WTC11 (cell line): ENCODE data around the gene TMEM147. TPM values are rescaled to one million over a fixed set of nuclear protein-coding genes. Genes with fewer than 3 reads are reported as not detected.

Experiments
- ATAC-seq: fragments of 200-7000 bp; cut with Tn5 transposase; 2 replicates; pipeline ENCODE4 v1.10.0; 2021; ENCODE audit warnings: mild to moderate bottlenecking, moderate library complexity
- CTCF ChIA-PET: fragments of 300-600 bp; sonication (Branson Sonifier 250); formaldehyde crosslinking; loops from one replicate; lab custom pipeline; 2021; ENCODE audit warnings: antibody characterized with exemption; lab: Charles Lee
- POLR2A ChIA-PET: fragments of 350-600 bp; sonication (Branson Sonifier 250); formaldehyde crosslinking; loops from one replicate; lab custom pipeline; 2021; ENCODE audit warnings: antibody characterized with exemption; lab: Charles Lee
- DNase-seq: peaks from one replicate; pipeline ENCODE4 v3.0.0; 2021; ENCODE audit warnings: low spot score
- H3K27ac Mint-ChIP-seq: 2 replicates; pipeline ENCODE4 v1.8.0; 2021; ENCODE audit warnings: mixed read lengths
- H3K27me3 Mint-ChIP-seq: 2 replicates; pipeline ENCODE4 v1.8.0; 2021; ENCODE audit warnings: low read depth, mild to moderate bottlenecking, moderate library complexity, mixed read lengths
- H3K36me3 Mint-ChIP-seq: 2 replicates; pipeline ENCODE4 v1.8.0; 2021; ENCODE audit warnings: mixed read lengths
- H3K4me1 Mint-ChIP-seq: 2 replicates; pipeline ENCODE4 v1.8.0; 2022; ENCODE audit warnings: mixed read lengths
- H3K4me3 Mint-ChIP-seq: 2 replicates; pipeline ENCODE4 v1.8.0; 2021; ENCODE audit warnings: mild to moderate bottlenecking, moderate library complexity, mixed read lengths
- H3K9me3 Mint-ChIP-seq: 2 replicates; pipeline ENCODE4 v1.8.0; 2021; ENCODE audit warnings: mixed read lengths
- CREB1 ChIP-seq: sonication (generic); formaldehyde crosslinking; IDR thresholded peaks from 2 replicates; pipeline ENCODE4 v1.8.0; 2023; ENCODE audit warnings: mild to moderate bottlenecking, missing genetic modification reagents
- GABPB1 ChIP-seq: sonication (generic); formaldehyde crosslinking; IDR thresholded peaks from 2 replicates; pipeline ENCODE4 v1.8.1; 2023; ENCODE audit warnings: mild to moderate bottlenecking, missing genetic modification reagents
- GRHL2 ChIP-seq: fragments of 250-450 bp; sonication (Bioruptor Pico); IDR thresholded peaks from 2 replicates; pipeline ENCODE4 v1.8.0; 2022; ENCODE audit warnings: mild to moderate bottlenecking, moderate library complexity; ENCODE audit not compliant: insufficient replicate concordance, severe bottlenecking
- HMGA2 ChIP-seq: fragments of 250-450 bp; sonication (Bioruptor Pico); IDR thresholded peaks from 2 replicates; pipeline ENCODE4 v1.4.0; 2021; ENCODE audit warnings: mild to moderate bottlenecking, moderate library complexity
- JAZF1 ChIP-seq: fragments of 250-450 bp; sonication (Bioruptor Pico); IDR thresholded peaks from 2 replicates; pipeline ENCODE4 v1.9.0; 2021; ENCODE audit warnings: moderate library complexity, mild to moderate bottlenecking, inconsistent platforms
- NR1H2 ChIP-seq: sonication (generic); formaldehyde crosslinking; IDR thresholded peaks from 2 replicates; pipeline ENCODE4 v1.9.0; 2021; ENCODE audit warnings: mild to moderate bottlenecking, moderate library complexity, missing genetic modification reagents
- SMAD3 ChIP-seq: sonication (generic); formaldehyde crosslinking; IDR thresholded peaks from 2 replicates; pipeline ENCODE4 v1.8.0; 2022; ENCODE audit warnings: missing genetic modification reagents, mild to moderate bottlenecking, borderline replicate concordance
- SP1 ChIP-seq: sonication (generic); formaldehyde crosslinking; conservative IDR thresholded peaks from 2 replicates; pipeline ENCODE4 v1.8.1; 2022; ENCODE audit warnings: missing genetic modification reagents
- TEAD4 ChIP-seq: sonication (generic); formaldehyde crosslinking; IDR thresholded peaks from 2 replicates; pipeline ENCODE4 v1.8.0; 2022; ENCODE audit warnings: mild to moderate bottlenecking, missing genetic modification reagents
- total RNA-seq: library from RNA; stranded (reverse); gene quantifications from 3 replicates; pipeline ENCODE4 v1.2.3, GENCODE V29; 2021
- TF ChIP-seq, protein P1 (sequence below): sonication (generic); formaldehyde crosslinking; IDR thresholded peaks from 2 replicates; pipeline ENCODE4 v1.8.1; 2023; ENCODE audit warnings: mild to moderate bottlenecking, missing genetic modification reagents, moderate library complexity
- TF ChIP-seq, protein P2 (sequence below): sonication (generic); formaldehyde crosslinking; IDR thresholded peaks from 2 replicates; pipeline ENCODE4 v1.8.1; 2022; ENCODE audit warnings: mild to moderate bottlenecking, missing genetic modification reagents, moderate library complexity, borderline replicate concordance
- TF ChIP-seq, protein P3 (sequence below): fragments of 250-450 bp; sonication (Bioruptor Pico); IDR thresholded peaks from 2 replicates; pipeline ENCODE4 v1.9.0; 2021; ENCODE audit warnings: mild to moderate bottlenecking
- TF ChIP-seq, protein P4 (sequence below): sonication (generic); formaldehyde crosslinking; conservative IDR thresholded peaks from 2 replicates; pipeline ENCODE4 v1.8.1; 2023; ENCODE audit warnings: mild to moderate bottlenecking, low read depth, missing genetic modification reagents, moderate library complexity
- TF ChIP-seq, protein P5 (sequence below): sonication (generic); formaldehyde crosslinking; IDR thresholded peaks from 2 replicates; pipeline ENCODE4 v1.8.0; 2022; ENCODE audit warnings: mild to moderate bottlenecking, missing genetic modification reagents
- TF ChIP-seq, protein P6 (sequence below): fragments of 200-600 bp; IDR thresholded peaks from 2 replicates; pipeline ENCODE4 v1.8.0; 2022; ENCODE audit warnings: antibody characterized with exemption
- TF ChIP-seq, protein P7 (sequence below): fragments of 250-450 bp; sonication (Bioruptor Pico); IDR thresholded peaks from 2 replicates; pipeline ENCODE4 v2.1.2; 2022; ENCODE audit warnings: mild to moderate bottlenecking, moderate library complexity

Gene TMEM147
- total RNA-seq, 1 experiment from 2014 or later: 135 TPM

DNA sequence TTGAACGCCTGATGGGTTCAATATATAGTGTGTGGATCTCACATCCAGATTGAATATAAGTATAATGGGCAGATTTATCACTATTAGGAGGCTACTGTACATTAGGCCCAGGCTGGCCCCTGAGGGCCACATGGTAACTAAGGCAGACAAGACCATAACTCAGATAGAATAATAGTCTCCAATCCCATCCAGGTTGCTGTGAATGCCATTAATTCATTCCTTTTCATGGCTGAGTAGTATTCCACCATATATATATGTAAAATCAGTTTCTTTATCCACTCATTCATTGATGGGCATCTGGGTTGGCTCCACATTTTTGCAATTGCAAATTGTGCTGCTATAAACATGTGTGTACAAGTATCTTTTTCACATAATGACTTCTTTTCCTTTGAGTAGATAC, 32.5 kb downstream of the TMEM147 start:
- ATAC-seq (no peak), DNase-seq (no peak)
- peaks cover 46% of the 10 kb centered on the region for H3K27me3 Mint-ChIP-seq
- no peak for TF ChIP-seq CREB1 (CRISPR knock-in tag)
- TF ChIP-seq SP1: no peak
- TF ChIP-seq, protein P1, sequence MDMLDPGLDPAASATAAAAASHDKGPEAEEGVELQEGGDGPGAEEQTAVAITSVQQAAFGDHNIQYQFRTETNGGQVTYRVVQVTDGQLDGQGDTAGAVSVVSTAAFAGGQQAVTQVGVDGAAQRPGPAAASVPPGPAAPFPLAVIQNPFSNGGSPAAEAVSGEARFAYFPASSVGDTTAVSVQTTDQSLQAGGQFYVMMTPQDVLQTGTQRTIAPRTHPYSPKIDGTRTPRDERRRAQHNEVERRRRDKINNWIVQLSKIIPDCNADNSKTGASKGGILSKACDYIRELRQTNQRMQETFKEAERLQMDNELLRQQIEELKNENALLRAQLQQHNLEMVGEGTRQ (CRISPR knock-in tag): no peak
- TF ChIP-seq, protein P2, sequence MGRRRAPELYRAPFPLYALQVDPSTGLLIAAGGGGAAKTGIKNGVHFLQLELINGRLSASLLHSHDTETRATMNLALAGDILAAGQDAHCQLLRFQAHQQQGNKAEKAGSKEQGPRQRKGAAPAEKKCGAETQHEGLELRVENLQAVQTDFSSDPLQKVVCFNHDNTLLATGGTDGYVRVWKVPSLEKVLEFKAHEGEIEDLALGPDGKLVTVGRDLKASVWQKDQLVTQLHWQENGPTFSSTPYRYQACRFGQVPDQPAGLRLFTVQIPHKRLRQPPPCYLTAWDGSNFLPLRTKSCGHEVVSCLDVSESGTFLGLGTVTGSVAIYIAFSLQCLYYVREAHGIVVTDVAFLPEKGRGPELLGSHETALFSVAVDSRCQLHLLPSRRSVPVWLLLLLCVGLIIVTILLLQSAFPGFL: no peak
- no peak for TF ChIP-seq JAZF1 (CRISPR knock-in tag)
- no peak for TF ChIP-seq TEAD4 (CRISPR knock-in tag)
- no peak for TF ChIP-seq GRHL2 (CRISPR knock-in tag)
- TF ChIP-seq, protein P3, sequence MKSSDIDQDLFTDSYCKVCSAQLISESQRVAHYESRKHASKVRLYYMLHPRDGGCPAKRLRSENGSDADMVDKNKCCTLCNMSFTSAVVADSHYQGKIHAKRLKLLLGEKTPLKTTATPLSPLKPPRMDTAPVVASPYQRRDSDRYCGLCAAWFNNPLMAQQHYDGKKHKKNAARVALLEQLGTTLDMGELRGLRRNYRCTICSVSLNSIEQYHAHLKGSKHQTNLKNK: no peak
- TF ChIP-seq HMGA2 (CRISPR knock-in tag): no peak
- no peak for TF ChIP-seq GABPB1 (CRISPR knock-in tag)
- TF ChIP-seq, protein P4, sequence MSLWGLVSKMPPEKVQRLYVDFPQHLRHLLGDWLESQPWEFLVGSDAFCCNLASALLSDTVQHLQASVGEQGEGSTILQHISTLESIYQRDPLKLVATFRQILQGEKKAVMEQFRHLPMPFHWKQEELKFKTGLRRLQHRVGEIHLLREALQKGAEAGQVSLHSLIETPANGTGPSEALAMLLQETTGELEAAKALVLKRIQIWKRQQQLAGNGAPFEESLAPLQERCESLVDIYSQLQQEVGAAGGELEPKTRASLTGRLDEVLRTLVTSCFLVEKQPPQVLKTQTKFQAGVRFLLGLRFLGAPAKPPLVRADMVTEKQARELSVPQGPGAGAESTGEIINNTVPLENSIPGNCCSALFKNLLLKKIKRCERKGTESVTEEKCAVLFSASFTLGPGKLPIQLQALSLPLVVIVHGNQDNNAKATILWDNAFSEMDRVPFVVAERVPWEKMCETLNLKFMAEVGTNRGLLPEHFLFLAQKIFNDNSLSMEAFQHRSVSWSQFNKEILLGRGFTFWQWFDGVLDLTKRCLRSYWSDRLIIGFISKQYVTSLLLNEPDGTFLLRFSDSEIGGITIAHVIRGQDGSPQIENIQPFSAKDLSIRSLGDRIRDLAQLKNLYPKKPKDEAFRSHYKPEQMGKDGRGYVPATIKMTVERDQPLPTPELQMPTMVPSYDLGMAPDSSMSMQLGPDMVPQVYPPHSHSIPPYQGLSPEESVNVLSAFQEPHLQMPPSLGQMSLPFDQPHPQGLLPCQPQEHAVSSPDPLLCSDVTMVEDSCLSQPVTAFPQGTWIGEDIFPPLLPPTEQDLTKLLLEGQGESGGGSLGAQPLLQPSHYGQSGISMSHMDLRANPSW (CRISPR knock-in tag): no peak
- TF ChIP-seq NR1H2: no peak
- TF ChIP-seq, protein P5, sequence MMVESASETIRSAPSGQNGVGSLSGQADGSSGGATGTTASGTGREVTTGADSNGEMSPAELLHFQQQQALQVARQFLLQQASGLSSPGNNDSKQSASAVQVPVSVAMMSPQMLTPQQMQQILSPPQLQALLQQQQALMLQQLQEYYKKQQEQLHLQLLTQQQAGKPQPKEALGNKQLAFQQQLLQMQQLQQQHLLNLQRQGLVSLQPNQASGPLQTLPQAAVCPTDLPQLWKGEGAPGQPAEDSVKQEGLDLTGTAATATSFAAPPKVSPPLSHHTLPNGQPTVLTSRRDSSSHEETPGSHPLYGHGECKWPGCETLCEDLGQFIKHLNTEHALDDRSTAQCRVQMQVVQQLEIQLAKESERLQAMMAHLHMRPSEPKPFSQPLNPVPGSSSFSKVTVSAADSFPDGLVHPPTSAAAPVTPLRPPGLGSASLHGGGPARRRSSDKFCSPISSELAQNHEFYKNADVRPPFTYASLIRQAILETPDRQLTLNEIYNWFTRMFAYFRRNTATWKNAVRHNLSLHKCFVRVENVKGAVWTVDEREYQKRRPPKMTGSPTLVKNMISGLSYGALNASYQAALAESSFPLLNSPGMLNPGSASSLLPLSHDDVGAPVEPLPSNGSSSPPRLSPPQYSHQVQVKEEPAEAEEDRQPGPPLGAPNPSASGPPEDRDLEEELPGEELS: no peak
- TF ChIP-seq, protein P6, sequence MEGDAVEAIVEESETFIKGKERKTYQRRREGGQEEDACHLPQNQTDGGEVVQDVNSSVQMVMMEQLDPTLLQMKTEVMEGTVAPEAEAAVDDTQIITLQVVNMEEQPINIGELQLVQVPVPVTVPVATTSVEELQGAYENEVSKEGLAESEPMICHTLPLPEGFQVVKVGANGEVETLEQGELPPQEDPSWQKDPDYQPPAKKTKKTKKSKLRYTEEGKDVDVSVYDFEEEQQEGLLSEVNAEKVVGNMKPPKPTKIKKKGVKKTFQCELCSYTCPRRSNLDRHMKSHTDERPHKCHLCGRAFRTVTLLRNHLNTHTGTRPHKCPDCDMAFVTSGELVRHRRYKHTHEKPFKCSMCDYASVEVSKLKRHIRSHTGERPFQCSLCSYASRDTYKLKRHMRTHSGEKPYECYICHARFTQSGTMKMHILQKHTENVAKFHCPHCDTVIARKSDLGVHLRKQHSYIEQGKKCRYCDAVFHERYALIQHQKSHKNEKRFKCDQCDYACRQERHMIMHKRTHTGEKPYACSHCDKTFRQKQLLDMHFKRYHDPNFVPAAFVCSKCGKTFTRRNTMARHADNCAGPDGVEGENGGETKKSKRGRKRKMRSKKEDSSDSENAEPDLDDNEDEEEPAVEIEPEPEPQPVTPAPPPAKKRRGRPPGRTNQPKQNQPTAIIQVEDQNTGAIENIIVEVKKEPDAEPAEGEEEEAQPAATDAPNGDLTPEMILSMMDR: no peak
- TF ChIP-seq, protein P7, sequence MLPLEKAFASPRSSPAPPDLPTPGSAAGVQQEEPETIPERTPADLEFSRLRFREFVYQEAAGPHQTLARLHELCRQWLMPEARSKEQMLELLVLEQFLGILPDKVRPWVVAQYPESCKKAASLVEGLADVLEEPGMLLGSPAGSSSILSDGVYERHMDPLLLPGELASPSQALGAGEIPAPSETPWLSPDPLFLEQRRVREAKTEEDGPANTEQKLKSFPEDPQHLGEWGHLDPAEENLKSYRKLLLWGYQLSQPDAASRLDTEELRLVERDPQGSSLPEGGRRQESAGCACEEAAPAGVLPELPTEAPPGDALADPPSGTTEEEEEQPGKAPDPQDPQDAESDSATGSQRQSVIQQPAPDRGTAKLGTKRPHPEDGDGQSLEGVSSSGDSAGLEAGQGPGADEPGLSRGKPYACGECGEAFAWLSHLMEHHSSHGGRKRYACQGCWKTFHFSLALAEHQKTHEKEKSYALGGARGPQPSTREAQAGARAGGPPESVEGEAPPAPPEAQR: no peak
- TF ChIP-seq SMAD3 (CRISPR knock-in tag): no peak
- no peaks in the 10 kb centered on the region for H3K4me1 Mint-ChIP-seq
- ChIA-PET CTCF (no interaction called here), POLR2A (no interaction called here)
- H3K4me3 Mint-ChIP-seq: no peak overlapping the region
- H3K36me3 Mint-ChIP-seq: peaks cover 26% of the 10 kb centered on the region
- H3K27ac Mint-ChIP-seq: no peak overlapping the region
- peaks cover 57% of the 10 kb centered on the region for H3K9me3 Mint-ChIP-seq
